HG03442 (cell line): ENCODE data around the gene TMEM256.

Experiments used
- ATAC-seq: cut with Tn5 transposase; IDR thresholded peaks from one replicate; pipeline ENCODE4 v1.9.1; 2021; ENCODE audit warnings: mild to moderate bottlenecking, moderate library complexity; ENCODE audit not compliant: unreplicated experiment

TMEM256 gene

GRCh38 chr17:7431231-7431630, 27.3 kb upstream of the TMEM256 start:
- no peak for ATAC-seq

GRCh38 chr17:7429722-7430121, 25.8 kb upstream of the TMEM256 start:
- no peak for ATAC-seq

GRCh38 chr17:7428557-7428956, 24.7 kb upstream of the TMEM256 start, which contains the start of gene SPEM3:
SPEM3 (plus strand) TSS chr17:7428857; CDS start chr17:7428903, 46 bp downstream.
- no peak for ATAC-seq

GRCh38 chr17:7427549-7427948, 23.7 kb upstream of the TMEM256 start:
- ATAC-seq: no peak

GRCh38 chr17:7426896-7427489, 23.1 kb upstream of the TMEM256 start:
- no peak for ATAC-seq

- ATAC-seq: no peak
Observed at GRCh38 chr17:7426203-7426863, 22.4 kb upstream of the TMEM256 start.

- ATAC-seq: no peak
Observed at GRCh38 chr17:7425756-7426155, 21.9 kb upstream of the TMEM256 start.

GRCh38 chr17:7425316-7425715, 21.4 kb upstream of the TMEM256 start, which contains the start of gene SPEM2:
SPEM2 (plus strand) TSS chr17:7425616; CDS start chr17:7425689, 73 bp downstream.
- no peak for ATAC-seq

GRCh38 chr17:7423679-7424078, 19.8 kb upstream of the TMEM256 start:
- ATAC-seq: no peak

- ATAC-seq: no peak
Observed at GRCh38 chr17:7421186-7421585, 17.3 kb upstream of the TMEM256 start.

GRCh38 chr17:7419819-7420610, 16.1 kb upstream of the TMEM256 start, which contains the start of gene SPEM1:
SPEM1 (plus strand) TSS chr17:7420324; CDS start chr17:7420385, 61 bp downstream.
- no peak for ATAC-seq

GRCh38 chr17:7418472-7419152, 14.7 kb upstream of the TMEM256 start:
- no peak for ATAC-seq

- no peak for ATAC-seq
Observed at GRCh38 chr17:7417056-7417655, 13.3 kb upstream of the TMEM256 start.

- ATAC-seq: no peak
Observed at GRCh38 chr17:7416323-7416722, 12.4 kb upstream of the TMEM256 start.

GRCh38 chr17:7415784-7416183, 11.9 kb upstream of the TMEM256 start:
- no peak for ATAC-seq

GRCh38 chr17:7414837-7415236, 10.9 kb upstream of the TMEM256 start:
- ATAC-seq: no peak

- no peak for ATAC-seq
Observed at GRCh38 chr17:7413346-7413985, 9.6 kb upstream of the TMEM256 start.

GRCh38 chr17:7411427-7411750, 7.5 kb upstream of the TMEM256 start:
- no peak for ATAC-seq

- no peak for ATAC-seq
Observed at GRCh38 chr17:7410634-7411426, 6.9 kb upstream of the TMEM256 start.

- no peak for ATAC-seq
Observed at GRCh38 chr17:7409716-7410115, 5.8 kb upstream of the TMEM256 start.
